Stimulated activated CD8-positive, alpha-beta memory T cell treated with anti-CD3 and anti-CD28 coated beads, Interleukin-12 subunit alpha, Interleukin-12 subunit beta, amount 100 ng/mL, for 24 hours (primary cell): ENCODE data around the gene MYL6B.
A peak's percentile ranks its signal among the peaks of the same experiment; 100 is the strongest.
"Not testable (repeated sequence)": the region's sequence is repeated elsewhere in the genome, so short reads cannot be mapped to it uniquely, and the experiment has no call there.

Experiments used
- DNase-seq: peaks from one replicate; pipeline ENCODE4 v3.0.0-alpha.2; 2020; ENCODE audit errors: extremely low read depth

The MYL6B gene

GRCh38 chr12:56152756-56153677, 630 bp downstream of the MYL6B start:
- no peak for DNase-seq

- no peak for DNase-seq
Observed at GRCh38 chr12:56153678-56154065, 1.3 kb downstream of the MYL6B start.

GRCh38 chr12:56154246-56154771, 1.9 kb downstream of the MYL6B start:
- no peak for DNase-seq

- DNase-seq = no peak
Observed at GRCh38 chr12:56154818-56155217, 2.4 kb downstream of the MYL6B start.

GRCh38 chr12:56155256-56155845, 3.0 kb downstream of the MYL6B start:
- no peak for DNase-seq

GRCh38 chr12:56156464-56157200, 4.2 kb downstream of the MYL6B start:
- DNase-seq = not testable (repeated sequence)

- DNase-seq = peak; percentile 31
Observed at GRCh38 chr12:56157201-56158028, 5.0 kb downstream of the MYL6B start.

GRCh38 chr12:56158029-56158925, 5.9 kb downstream of the MYL6B start, which contains the start of gene MYL6:
Gene MYL6, plus strand, starts transcription at chr12:56158359. Its CDS starts 43 bp downstream, at chr12:56158402.
- peak; percentile 76 for DNase-seq

- DNase-seq = no peak
Observed at GRCh38 chr12:56158926-56159461, 6.6 kb downstream of the MYL6B start.

GRCh38 chr12:56159482-56160192, 7.2 kb downstream of the MYL6B start:
- no peak for DNase-seq

GRCh38 chr12:56160193-56160763, 7.9 kb downstream of the MYL6B start:
- peak; percentile 21 for DNase-seq

- DNase-seq = no peak
Observed at GRCh38 chr12:56160894-56161689, 8.7 kb downstream of the MYL6B start.

GRCh38 chr12:56161690-56162351, 9.4 kb downstream of the MYL6B start:
- no peak for DNase-seq

- DNase-seq = no peak
Observed at GRCh38 chr12:56162468-56163290, 10.3 kb downstream of the MYL6B start.

- DNase-seq = no peak
Observed at GRCh38 chr12:56163533-56164344, 11.4 kb downstream of the MYL6B start.

GRCh38 chr12:56164345-56164729, 11.9 kb downstream of the MYL6B start:
- no peak for DNase-seq
